ENCODE measurements around the gene NAA25.

GRCh38 chr12:112096070-112096469 is 12.5 kb downstream of the NAA25 start:
- no peak for TF ChIP-seq CTCF (conservative IDR thresholded peaks at IDR 0.05; ENCODE audit: low read depth, low read length)
- TF ChIP-seq POLR2A (IDR thresholded peaks at IDR 0.05; ENCODE audit: low read depth, low read length): no peak
- no peak for TF ChIP-seq USF2 (IDR thresholded peaks at IDR 0.05; ENCODE audit: low read depth, low read length)
- no peak for TF ChIP-seq FOS (IDR thresholded peaks at IDR 0.05; ENCODE audit: low read depth, low read length)

Measured in IMR-90 (cell line).